Measurements from ENCODE around the gene CA12.

Gene CA12

DNA sequence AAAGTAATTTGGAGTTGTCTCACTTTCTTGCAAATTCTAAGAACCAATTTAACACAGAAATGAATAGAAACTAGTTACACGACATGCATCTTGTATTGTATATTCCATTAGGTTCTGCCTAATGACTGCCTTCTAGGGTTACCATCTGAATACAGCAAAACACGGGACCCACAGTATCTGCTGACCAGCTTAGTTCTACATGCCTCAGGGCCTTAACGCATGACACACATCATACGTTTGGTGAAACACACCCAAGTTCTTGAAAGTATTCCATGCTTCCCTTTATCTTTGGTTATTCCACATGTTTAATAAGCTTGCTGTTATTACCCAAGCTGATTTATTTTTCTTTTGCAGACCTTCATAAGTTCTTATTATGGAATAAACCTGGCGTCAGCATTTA is 76.4 kb downstream of the CA12 start:
- no peaks in the 10 kb centered on the region for H3K9me3 ChIP-seq (ENCODE audit: insufficient read depth, low read depth, low read length)
- H3K9ac ChIP-seq (ENCODE audit: low read depth, low read length): no peak overlapping the region
- no peak overlapping the region for H3K4me3 ChIP-seq (ENCODE audit: low read length)
- H3K4me1 ChIP-seq (ENCODE audit: insufficient read depth, low read length): no peaks in the 10 kb centered on the region
- H3K36me3 ChIP-seq (ENCODE audit: insufficient read depth, low read length): peaks cover 8% of the 10 kb centered on the region; the same call in 1 of the 2 replicates
- no peaks in the 10 kb centered on the region for H3K27me3 ChIP-seq (ENCODE audit: insufficient read depth, low read length)
- WGBS: 94% methylated on average over 5 of the region's 5 CpGs
- H3K27ac ChIP-seq (ENCODE audit: low read depth, low read length): no peak overlapping the region

DNA sequence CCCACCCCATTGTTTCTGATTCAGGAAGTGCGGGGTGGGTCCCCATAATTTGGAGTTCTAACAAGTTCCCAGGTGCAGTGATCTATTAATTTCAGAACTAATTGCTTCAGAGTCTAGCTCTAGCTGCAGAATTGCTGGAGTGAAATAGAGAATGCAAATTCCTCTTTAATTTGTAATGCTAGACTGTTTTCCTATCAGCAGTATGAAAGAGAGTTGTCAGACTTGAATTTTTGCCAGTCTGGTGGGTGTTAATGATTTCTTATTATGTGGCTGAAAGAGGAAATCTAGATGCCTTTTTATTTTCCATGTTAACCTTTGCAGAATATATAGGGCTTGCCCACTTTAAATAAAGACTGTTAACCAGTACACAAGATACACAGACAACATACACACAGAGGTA is 80.6 kb downstream of the CA12 start:
- Histone ChIP-seq H3K9me3 (ENCODE audit: insufficient read depth, low read depth, low read length) (no peaks in the 10 kb centered on the region), H3K36me3 (ENCODE audit: insufficient read depth, low read length) (peaks cover 5% of the 10 kb centered on the region; the same call in 1 of the 2 replicates), H3K27ac (ENCODE audit: low read depth, low read length) (no peak overlapping the region), H3K4me3 (ENCODE audit: low read length) (no peak overlapping the region), H3K9ac (ENCODE audit: low read depth, low read length) (no peak overlapping the region), H3K4me1 (ENCODE audit: insufficient read depth, low read length) (no peaks in the 10 kb centered on the region), H3K27me3 (ENCODE audit: insufficient read depth, low read length) (no peaks in the 10 kb centered on the region)
- WGBS: 100% methylated on average over 1 of the region's 1 CpG

DNA sequence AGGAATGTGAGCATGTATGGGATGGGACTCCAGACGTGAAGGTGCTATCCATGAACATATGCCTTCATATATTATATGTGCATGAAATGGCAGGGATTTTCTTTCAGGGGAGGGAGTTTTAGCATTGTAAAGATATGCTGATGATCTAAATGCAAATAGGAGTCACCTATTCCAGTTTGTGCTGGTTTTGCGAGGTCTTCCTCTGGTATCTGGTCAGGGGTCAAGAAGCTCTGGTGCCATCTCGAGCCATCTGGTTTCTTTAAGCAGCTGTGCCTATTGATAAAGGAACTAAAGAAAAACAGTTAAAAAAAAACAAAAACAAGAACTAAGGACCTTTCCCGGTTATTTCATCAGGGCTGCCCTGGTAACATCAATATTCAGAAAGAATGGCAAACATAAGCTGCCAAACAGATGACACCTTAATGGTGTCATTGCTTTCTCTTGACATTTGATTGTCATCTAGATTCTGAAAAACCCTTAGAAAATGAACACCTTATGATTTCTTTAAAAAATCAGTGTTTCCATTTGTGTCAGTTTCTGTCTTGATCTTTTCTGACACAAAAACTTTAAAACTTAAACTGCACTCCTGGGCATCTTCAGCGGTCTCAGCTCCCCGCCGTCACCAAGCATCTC is 81.6 kb downstream of the CA12 start:
- H3K9me3 ChIP-seq (ENCODE audit: insufficient read depth, low read depth, low read length): no peaks in the 10 kb centered on the region
- H3K27ac ChIP-seq (ENCODE audit: low read depth, low read length): no peak overlapping the region
- 94% methylated on average over 6 of the region's 7 CpGs for whole genome bisulfite sequencing
- no peak overlapping the region for H3K4me3 ChIP-seq (ENCODE audit: low read length)
- H3K27me3 ChIP-seq (ENCODE audit: insufficient read depth, low read length): no peaks in the 10 kb centered on the region
- no peaks in the 10 kb centered on the region for H3K4me1 ChIP-seq (ENCODE audit: insufficient read depth, low read length)
- H3K9ac ChIP-seq (ENCODE audit: low read depth, low read length): no peak overlapping the region
- no peaks in the 10 kb centered on the region for H3K36me3 ChIP-seq (ENCODE audit: insufficient read depth, low read length)

DNA sequence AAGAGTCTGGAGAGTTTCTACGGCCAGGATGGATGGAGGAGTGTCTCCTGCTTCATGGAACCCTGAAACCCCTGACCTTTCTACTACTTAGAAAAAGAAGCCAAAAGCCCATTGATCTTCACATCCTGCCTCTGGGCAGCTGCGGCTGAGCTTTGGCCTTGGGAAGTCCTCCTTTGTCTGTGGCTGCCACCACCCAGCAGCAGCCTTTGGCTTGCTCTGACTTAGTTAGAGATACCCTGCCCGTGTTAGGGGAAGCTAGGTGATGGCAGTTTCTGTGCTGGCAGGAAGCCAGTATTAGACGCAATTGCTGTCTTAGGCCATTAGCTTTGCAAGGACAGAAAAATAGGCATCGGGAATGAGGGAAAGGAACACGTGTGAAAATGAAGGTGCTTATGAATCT is 85.5 kb downstream of the CA12 start:
- Histone ChIP-seq H3K9ac (ENCODE audit: low read depth, low read length) (no peak overlapping the region), H3K27ac (ENCODE audit: low read depth, low read length) (no peak overlapping the region), H3K4me3 (ENCODE audit: low read length) (no peak overlapping the region), H3K36me3 (ENCODE audit: insufficient read depth, low read length) (no peaks in the 10 kb centered on the region), H3K4me1 (ENCODE audit: insufficient read depth, low read length) (no peaks in the 10 kb centered on the region), H3K27me3 (ENCODE audit: insufficient read depth, low read length) (no peaks in the 10 kb centered on the region), H3K9me3 (ENCODE audit: insufficient read depth, low read depth, low read length) (no peaks in the 10 kb centered on the region)
- 87% methylated on average over 6 of the region's 6 CpGs for WGBS

DNA sequence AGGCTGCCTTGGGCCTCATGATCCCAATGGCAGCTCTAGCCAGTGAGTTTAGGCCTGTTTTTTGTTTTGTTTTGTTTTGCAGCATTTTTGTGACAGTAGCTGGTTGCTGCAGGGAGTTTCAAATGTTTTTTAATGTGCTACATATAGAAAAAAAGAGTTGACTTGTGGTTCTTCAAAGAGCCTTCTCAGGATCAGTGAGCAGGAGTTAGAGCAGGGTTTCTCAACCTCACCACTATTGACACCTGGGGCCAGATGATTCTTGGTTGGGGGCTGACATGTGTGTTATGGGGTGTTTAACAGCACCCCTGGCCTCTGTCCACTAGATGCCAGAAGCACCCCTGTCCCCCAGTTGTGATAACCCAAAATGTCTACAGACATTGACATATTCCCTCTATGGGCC is 86.3 kb downstream of the CA12 start:
- no peak overlapping the region for H3K4me3 ChIP-seq (ENCODE audit: low read length)
- no peak overlapping the region for H3K27ac ChIP-seq (ENCODE audit: low read depth, low read length)
- H3K9ac ChIP-seq (ENCODE audit: low read depth, low read length): no peak overlapping the region
- H3K9me3 ChIP-seq (ENCODE audit: insufficient read depth, low read depth, low read length): no peaks in the 10 kb centered on the region
- no peaks in the 10 kb centered on the region for H3K36me3 ChIP-seq (ENCODE audit: insufficient read depth, low read length)
- H3K4me1 ChIP-seq (ENCODE audit: insufficient read depth, low read length): peaks cover 3% of the 10 kb centered on the region; the same call in 1 of the 2 replicates
- H3K27me3 ChIP-seq (ENCODE audit: insufficient read depth, low read length): no peaks in the 10 kb centered on the region

DNA sequence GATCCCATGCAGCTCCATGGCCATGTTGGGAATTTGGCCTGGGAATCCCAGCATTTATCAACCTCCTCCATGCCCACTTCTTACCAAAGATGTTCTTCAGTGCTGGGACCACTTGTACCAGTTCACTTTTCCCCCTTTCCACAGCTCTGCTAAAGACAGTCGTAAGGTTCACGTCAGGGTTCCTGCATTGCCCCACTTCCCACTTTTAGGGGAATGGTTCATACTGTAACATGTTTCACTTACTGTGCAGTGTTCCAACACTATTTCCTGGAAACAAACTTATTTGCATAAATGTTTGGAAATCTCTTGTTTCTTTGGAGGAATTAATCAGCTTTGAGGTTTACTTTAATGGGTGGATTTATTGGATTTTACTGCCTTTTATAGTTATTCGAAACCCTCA is 87.3 kb downstream of the CA12 start:
- Histone ChIP-seq H3K9me3 (ENCODE audit: insufficient read depth, low read depth, low read length) (no peaks in the 10 kb centered on the region), H3K9ac (ENCODE audit: low read depth, low read length) (no peak overlapping the region), H3K4me1 (ENCODE audit: insufficient read depth, low read length) (peaks cover 3% of the 10 kb centered on the region; the same call in 1 of the 2 replicates), H3K4me3 (ENCODE audit: low read length) (no peak overlapping the region), H3K27ac (ENCODE audit: low read depth, low read length) (no peak overlapping the region), H3K27me3 (ENCODE audit: insufficient read depth, low read length) (no peaks in the 10 kb centered on the region), H3K36me3 (ENCODE audit: insufficient read depth, low read length) (no peaks in the 10 kb centered on the region)
- 95% methylated on average over 3 of the region's 3 CpGs for WGBS

DNA sequence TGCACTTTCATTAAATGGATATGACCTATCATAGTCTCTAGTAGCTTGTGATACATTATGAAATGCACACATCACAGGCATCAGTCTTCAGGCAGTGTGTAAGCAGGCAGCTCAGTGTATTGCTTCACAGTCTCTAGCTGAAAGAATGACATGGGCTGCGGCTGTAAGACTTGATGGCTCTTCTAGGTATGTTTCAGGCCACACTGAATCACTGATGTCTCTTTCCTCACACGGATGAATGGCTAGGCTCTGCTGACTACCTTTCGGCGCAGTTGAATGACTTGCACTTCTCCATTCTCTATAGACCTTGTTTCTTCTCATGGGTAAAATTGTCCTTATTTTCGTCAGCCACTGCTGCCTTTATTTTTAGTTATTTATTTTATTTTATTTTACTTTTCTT is 88.9 kb downstream of the CA12 start:
- Histone ChIP-seq H3K36me3 (ENCODE audit: insufficient read depth, low read length) (0 out of 2 replicates have a peak, but pooled peaks cover 3% of the 10 kb centered on the region), H3K4me3 (ENCODE audit: low read length) (no peak overlapping the region), H3K9me3 (ENCODE audit: insufficient read depth, low read depth, low read length) (no peaks in the 10 kb centered on the region), H3K4me1 (ENCODE audit: insufficient read depth, low read length) (peaks cover 3% of the 10 kb centered on the region; the same call in 1 of the 2 replicates), H3K27ac (ENCODE audit: low read depth, low read length) (no peak overlapping the region), H3K9ac (ENCODE audit: low read depth, low read length) (no peak overlapping the region), H3K27me3 (ENCODE audit: insufficient read depth, low read length) (no peaks in the 10 kb centered on the region)
- 95% methylated on average over 4 of the region's 5 CpGs for WGBS

DNA sequence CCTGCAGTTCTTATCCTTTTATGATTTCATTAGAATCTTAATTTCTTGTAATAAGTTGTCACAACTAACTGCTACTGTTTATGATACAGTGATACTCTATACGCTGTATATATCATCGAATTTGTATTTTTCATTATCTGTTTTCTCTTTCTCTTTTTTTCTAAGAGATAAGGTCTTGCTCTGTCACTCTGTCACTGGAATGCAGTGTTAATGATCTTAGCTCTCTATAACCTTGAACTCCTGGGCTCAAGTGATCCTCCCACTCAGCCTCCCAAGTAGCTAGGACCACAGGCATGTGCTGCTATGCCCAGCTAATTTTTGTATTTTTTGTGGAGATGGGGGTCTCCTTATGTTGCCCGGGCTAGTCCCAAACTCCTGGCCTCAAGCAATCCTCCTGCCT is 89.4 kb downstream of the CA12 start:
- 100% methylated on average over 1 of the region's 3 CpGs for WGBS
- Histone ChIP-seq H3K27me3 (ENCODE audit: insufficient read depth, low read length) (no peaks in the 10 kb centered on the region), H3K27ac (ENCODE audit: low read depth, low read length) (no peak overlapping the region)

DNA sequence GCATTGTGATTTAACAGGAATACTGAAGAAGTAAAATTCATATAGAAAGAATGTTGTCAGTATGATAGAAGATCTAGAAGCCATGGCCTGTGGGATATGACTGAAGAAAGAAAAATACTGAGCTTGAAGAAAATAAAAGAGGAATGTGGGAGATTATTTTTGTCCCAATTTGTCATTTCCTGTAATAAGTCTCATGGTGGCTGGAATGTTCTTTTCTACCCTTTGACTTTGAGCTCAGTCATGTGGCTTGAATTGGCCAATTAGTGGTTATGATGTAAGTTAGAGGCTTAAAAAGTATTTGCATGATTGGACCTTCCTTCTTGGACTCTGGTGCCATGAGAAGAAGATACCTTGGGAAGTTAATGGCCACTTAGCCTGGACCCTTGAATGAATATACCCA is 90.1 kb downstream of the CA12 start:
- Histone ChIP-seq H3K27ac (ENCODE audit: low read depth, low read length) (no peak overlapping the region), H3K4me3 (ENCODE audit: low read length) (no peak overlapping the region), H3K36me3 (ENCODE audit: insufficient read depth, low read length) (0 out of 2 replicates have a peak, but pooled peaks cover 4% of the 10 kb centered on the region), H3K27me3 (ENCODE audit: insufficient read depth, low read length) (no peaks in the 10 kb centered on the region), H3K9me3 (ENCODE audit: insufficient read depth, low read depth, low read length) (no peaks in the 10 kb centered on the region), H3K4me1 (ENCODE audit: insufficient read depth, low read length) (peaks cover 3% of the 10 kb centered on the region; the same call in 1 of the 2 replicates), H3K9ac (ENCODE audit: low read depth, low read length) (no peak overlapping the region)

More for the DNA sequence above, 89.4 kb downstream of the CA12 start:
- Histone ChIP-seq H3K36me3 (ENCODE audit: insufficient read depth, low read length) (0 out of 2 replicates have a peak, but pooled peaks cover 4% of the 10 kb centered on the region), H3K9me3 (ENCODE audit: insufficient read depth, low read depth, low read length) (no peaks in the 10 kb centered on the region), H3K9ac (ENCODE audit: low read depth, low read length) (no peak overlapping the region), H3K4me1 (ENCODE audit: insufficient read depth, low read length) (peaks cover 3% of the 10 kb centered on the region; the same call in 1 of the 2 replicates), H3K4me3 (ENCODE audit: low read length) (no peak overlapping the region)

DNA sequence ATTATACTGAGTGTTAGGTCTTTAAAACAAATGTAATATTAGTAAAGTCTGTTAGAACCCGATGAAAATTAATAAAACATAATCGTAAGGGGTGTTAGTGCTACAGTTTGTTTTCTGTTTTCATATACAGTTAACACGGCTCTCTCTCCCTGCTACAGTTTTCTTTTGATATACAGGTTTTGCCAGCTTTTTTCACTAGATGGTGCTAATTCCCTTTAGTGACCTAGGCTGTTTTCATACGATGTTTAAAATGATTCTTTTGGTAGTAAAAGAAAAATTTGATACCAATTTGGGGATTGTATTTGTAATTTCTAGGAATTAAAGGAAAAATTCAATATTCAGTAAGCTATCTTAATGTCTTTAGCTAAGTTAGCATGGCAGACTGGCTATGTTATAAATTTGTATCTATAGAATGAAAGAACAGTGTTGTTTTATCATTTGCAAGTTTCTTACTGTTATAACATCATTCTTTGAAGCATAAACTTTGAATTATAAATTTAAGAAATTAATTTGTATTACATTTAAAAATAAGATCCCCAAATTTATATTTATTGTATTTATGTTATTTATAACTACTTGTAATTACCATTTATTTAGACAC is 92.8 kb downstream of the CA12 start:
- H3K27ac ChIP-seq (ENCODE audit: low read depth, low read length): no peak overlapping the region
- no peaks in the 10 kb centered on the region for H3K9me3 ChIP-seq (ENCODE audit: insufficient read depth, low read depth, low read length)
- peaks cover 14% of the 10 kb centered on the region for H3K36me3 ChIP-seq (ENCODE audit: insufficient read depth, low read length)
- peaks cover 3% of the 10 kb centered on the region; the same call in 1 of the 2 replicates for H3K4me1 ChIP-seq (ENCODE audit: insufficient read depth, low read length)
- H3K27me3 ChIP-seq (ENCODE audit: insufficient read depth, low read length): no peaks in the 10 kb centered on the region
- no peak overlapping the region for H3K9ac ChIP-seq (ENCODE audit: low read depth, low read length)
- no peak overlapping the region for H3K4me3 ChIP-seq (ENCODE audit: low read length)
- WGBS: 42% methylated on average over 4 of the region's 4 CpGs

DNA sequence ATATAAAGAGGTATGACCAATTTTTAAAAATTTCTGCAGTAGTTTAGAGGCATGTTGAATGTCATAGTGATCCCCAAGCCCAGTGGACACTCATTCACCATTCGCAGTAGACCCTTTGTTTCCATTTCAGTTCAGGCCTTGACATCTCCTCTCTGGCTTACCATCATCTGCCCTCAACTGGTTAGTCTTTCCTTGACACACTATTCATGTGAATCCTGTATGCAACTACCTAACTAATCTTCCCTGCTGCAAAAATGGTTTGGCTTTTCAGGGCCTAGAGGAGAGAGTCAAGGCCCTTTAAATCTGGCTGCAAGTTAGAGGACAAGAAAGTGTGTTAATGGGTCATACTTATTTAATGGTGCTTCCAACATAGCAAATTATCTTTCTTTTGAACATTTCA is 93.3 kb downstream of the CA12 start:
- H3K36me3 ChIP-seq (ENCODE audit: insufficient read depth, low read length): peaks cover 14% of the 10 kb centered on the region
- H3K27ac ChIP-seq (ENCODE audit: low read depth, low read length): no peak overlapping the region
- no peak overlapping the region for H3K4me3 ChIP-seq (ENCODE audit: low read length)
- no peaks in the 10 kb centered on the region for H3K27me3 ChIP-seq (ENCODE audit: insufficient read depth, low read length)
- H3K9ac ChIP-seq (ENCODE audit: low read depth, low read length): no peak overlapping the region
- peaks cover 3% of the 10 kb centered on the region; the same call in 1 of the 2 replicates for H3K4me1 ChIP-seq (ENCODE audit: insufficient read depth, low read length)
- H3K9me3 ChIP-seq (ENCODE audit: insufficient read depth, low read depth, low read length): no peaks in the 10 kb centered on the region
- WGBS: 79% methylated on average over 1 of the region's 1 CpG
